K562 (cell line): ENCODE measurements around the gene SLAMF6. TPM values are rescaled to one million over a fixed set of nuclear protein-coding genes. Genes with fewer than 3 reads are reported as not detected.

Experiments
- CCNT2 ChIP-seq: IDR thresholded peaks from 2 replicates; pipeline ENCODE4 v1.6.1; 2011; ENCODE audit warnings: borderline replicate concordance, low read depth, mild to moderate bottlenecking, moderate library complexity, mixed read lengths, low read length; ENCODE audit not compliant: insufficient read length; ENCODE audit errors: extremely low read depth
- CEBPB ChIP-seq: fragments of 450-650 bp; IDR thresholded peaks from 2 replicates; pipeline ENCODE4 v1.6.1; 2016; ENCODE audit warnings: missing genetic modification characterization, missing compliant biosample characterization
- ELF2 ChIP-seq: fragments of 250-450 bp; sonication (Bioruptor Pico); IDR thresholded peaks from 2 replicates; pipeline ENCODE4 v1.5.0; 2021; ENCODE audit warnings: mild to moderate bottlenecking
- FOXA1 ChIP-seq: fragments of 450-650 bp; IDR thresholded peaks from 2 replicates; pipeline ENCODE4 v1.6.1; 2016; ENCODE audit warnings: mild to moderate bottlenecking, borderline replicate concordance
- L3MBTL2 ChIP-seq: fragments of 450-650 bp; IDR thresholded peaks from 2 replicates; pipeline ENCODE4 v1.6.1; 2016; ENCODE audit warnings: mild to moderate bottlenecking, moderate library complexity
- TEAD1 ChIP-seq, 2 experiments: fragments of 450-650 bp in 1 of 2; sonication (generic) in 1 of 2; formaldehyde crosslinking; IDR thresholded peaks; 2 replicates each; pipeline versions ENCODE4 v1.4.0 to v1.8.0; 2020 to 2022; ENCODE audit warnings: mild to moderate bottlenecking in 2 of 2, missing genetic modification reagents in 1 of 2
- TRIM28 ChIP-seq: fragments of 450-650 bp; IDR thresholded peaks from 2 replicates; pipeline ENCODE4 v1.6.1; 2017
- ZNF780A ChIP-seq: fragments of 250-450 bp; sonication (Bioruptor Pico); IDR thresholded peaks from 2 replicates; pipeline ENCODE4 v1.5.0; 2021; ENCODE audit warnings: mild to moderate bottlenecking
- polyA plus RNA-seq, 8 experiments: library from polyadenylated mRNA; depleted of rRNA in 4 of 8; stranded (reverse) in 5 of 8; unstranded in 3 of 8; fragments of >200 nt; fragmentation: Nextera tagmentation in 2 of 8; fragmentation: Illumina TruSeq in 1 of 8; extraction: Ambion mirVana in 2 of 8; extraction: Trizol in 1 of 8; gene quantifications; 2 replicates each; pipeline versions ENCODE4 v1.2.1 to v1.2.3, GENCODE V29; 2011 to 2014; ENCODE audit warnings: inconsistent platforms in 1 of 8, missing spikeins in 1 of 8
- total RNA-seq, 7 experiments: library from RNA; depleted of rRNA in 6 of 7; stranded (reverse); fragments of >200 nt in 6 of 7; fragmentation: Illumina TruSeq in 2 of 7; extraction: Trizol in 2 of 7; gene quantifications; 2 replicates each; pipeline versions ENCODE4 v1.2.1 to v1.2.3, GENCODE V29; 2011 to 2021; ENCODE audit warnings: low replicate concordance in 1 of 7
- TF ChIP-seq, protein P1 (sequence below): fragments of 450-650 bp; IDR thresholded peaks from 2 replicates; pipeline ENCODE4 v1.6.1; 2016; ENCODE audit warnings: mild to moderate bottlenecking, moderate library complexity
- TF ChIP-seq, protein P2 (sequence below): fragments of 450-650 bp; formaldehyde crosslinking; IDR thresholded peaks from 2 replicates; pipeline ENCODE4 v1.4.0; 2022; ENCODE audit warnings: mild to moderate bottlenecking, moderate library complexity
- TF ChIP-seq, protein P3 (sequence below), 2 experiments: fragments of 150-350 bp in 1 of 2; IDR thresholded peaks; 2 replicates each; pipeline ENCODE4 v1.6.1; 2012 to 2016; ENCODE audit warnings: low read depth in 2 of 2, low read length in 2 of 2, mild to moderate bottlenecking in 1 of 2, moderate library complexity in 1 of 2

Gene SLAMF6
- total and polyA plus RNA-seq, 9 of the 15 experiments (the other 6 are each of a cell fraction or from before 2014, with no cell fraction given) = 0.56 to 4.8 (median 1.1) TPM

DNA sequence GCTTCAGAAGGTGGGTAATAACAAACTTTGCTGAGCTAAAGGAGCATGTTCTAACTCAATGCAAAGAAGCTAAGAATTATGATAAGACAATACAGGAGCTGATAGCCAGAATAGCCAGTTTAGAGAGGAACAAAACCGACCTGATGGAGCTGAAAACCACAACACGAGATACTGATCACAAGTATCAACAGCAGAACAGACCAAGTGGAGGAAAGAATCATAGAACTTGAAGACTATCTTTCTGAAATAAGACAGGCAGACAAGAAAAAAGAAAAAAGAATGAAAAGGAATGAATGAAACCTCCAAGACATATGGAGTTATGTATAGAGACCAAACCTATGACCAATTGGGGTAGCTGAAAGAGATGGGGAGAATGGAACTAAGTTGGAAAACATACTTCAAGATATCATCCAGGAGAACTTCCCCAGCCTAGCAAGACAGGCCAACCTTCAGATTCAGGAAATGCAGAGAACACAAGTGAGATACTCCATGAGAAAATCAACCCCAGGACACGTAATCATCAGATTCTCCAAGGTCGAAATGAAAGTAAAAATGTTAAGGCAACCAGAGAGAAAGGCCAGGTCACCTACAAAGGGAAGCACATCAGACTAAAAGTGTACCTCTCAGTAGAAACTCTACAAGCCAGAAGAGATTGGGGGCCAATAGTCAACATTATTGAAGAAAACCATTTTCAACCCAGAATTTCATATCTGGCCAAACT lies 35.8 kb upstream of the SLAMF6 start (continued):
- TF ChIP-seq, protein P1, sequence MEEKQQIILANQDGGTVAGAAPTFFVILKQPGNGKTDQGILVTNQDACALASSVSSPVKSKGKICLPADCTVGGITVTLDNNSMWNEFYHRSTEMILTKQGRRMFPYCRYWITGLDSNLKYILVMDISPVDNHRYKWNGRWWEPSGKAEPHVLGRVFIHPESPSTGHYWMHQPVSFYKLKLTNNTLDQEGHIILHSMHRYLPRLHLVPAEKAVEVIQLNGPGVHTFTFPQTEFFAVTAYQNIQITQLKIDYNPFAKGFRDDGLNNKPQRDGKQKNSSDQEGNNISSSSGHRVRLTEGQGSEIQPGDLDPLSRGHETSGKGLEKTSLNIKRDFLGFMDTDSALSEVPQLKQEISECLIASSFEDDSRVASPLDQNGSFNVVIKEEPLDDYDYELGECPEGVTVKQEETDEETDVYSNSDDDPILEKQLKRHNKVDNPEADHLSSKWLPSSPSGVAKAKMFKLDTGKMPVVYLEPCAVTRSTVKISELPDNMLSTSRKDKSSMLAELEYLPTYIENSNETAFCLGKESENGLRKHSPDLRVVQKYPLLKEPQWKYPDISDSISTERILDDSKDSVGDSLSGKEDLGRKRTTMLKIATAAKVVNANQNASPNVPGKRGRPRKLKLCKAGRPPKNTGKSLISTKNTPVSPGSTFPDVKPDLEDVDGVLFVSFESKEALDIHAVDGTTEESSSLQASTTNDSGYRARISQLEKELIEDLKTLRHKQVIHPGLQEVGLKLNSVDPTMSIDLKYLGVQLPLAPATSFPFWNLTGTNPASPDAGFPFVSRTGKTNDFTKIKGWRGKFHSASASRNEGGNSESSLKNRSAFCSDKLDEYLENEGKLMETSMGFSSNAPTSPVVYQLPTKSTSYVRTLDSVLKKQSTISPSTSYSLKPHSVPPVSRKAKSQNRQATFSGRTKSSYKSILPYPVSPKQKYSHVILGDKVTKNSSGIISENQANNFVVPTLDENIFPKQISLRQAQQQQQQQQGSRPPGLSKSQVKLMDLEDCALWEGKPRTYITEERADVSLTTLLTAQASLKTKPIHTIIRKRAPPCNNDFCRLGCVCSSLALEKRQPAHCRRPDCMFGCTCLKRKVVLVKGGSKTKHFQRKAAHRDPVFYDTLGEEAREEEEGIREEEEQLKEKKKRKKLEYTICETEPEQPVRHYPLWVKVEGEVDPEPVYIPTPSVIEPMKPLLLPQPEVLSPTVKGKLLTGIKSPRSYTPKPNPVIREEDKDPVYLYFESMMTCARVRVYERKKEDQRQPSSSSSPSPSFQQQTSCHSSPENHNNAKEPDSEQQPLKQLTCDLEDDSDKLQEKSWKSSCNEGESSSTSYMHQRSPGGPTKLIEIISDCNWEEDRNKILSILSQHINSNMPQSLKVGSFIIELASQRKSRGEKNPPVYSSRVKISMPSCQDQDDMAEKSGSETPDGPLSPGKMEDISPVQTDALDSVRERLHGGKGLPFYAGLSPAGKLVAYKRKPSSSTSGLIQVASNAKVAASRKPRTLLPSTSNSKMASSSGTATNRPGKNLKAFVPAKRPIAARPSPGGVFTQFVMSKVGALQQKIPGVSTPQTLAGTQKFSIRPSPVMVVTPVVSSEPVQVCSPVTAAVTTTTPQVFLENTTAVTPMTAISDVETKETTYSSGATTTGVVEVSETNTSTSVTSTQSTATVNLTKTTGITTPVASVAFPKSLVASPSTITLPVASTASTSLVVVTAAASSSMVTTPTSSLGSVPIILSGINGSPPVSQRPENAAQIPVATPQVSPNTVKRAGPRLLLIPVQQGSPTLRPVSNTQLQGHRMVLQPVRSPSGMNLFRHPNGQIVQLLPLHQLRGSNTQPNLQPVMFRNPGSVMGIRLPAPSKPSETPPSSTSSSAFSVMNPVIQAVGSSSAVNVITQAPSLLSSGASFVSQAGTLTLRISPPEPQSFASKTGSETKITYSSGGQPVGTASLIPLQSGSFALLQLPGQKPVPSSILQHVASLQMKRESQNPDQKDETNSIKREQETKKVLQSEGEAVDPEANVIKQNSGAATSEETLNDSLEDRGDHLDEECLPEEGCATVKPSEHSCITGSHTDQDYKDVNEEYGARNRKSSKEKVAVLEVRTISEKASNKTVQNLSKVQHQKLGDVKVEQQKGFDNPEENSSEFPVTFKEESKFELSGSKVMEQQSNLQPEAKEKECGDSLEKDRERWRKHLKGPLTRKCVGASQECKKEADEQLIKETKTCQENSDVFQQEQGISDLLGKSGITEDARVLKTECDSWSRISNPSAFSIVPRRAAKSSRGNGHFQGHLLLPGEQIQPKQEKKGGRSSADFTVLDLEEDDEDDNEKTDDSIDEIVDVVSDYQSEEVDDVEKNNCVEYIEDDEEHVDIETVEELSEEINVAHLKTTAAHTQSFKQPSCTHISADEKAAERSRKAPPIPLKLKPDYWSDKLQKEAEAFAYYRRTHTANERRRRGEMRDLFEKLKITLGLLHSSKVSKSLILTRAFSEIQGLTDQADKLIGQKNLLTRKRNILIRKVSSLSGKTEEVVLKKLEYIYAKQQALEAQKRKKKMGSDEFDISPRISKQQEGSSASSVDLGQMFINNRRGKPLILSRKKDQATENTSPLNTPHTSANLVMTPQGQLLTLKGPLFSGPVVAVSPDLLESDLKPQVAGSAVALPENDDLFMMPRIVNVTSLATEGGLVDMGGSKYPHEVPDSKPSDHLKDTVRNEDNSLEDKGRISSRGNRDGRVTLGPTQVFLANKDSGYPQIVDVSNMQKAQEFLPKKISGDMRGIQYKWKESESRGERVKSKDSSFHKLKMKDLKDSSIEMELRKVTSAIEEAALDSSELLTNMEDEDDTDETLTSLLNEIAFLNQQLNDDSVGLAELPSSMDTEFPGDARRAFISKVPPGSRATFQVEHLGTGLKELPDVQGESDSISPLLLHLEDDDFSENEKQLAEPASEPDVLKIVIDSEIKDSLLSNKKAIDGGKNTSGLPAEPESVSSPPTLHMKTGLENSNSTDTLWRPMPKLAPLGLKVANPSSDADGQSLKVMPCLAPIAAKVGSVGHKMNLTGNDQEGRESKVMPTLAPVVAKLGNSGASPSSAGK = peak; percentile 36; the same call in 1 of the 2 replicates
- TF ChIP-seq FOXA1 = no peak
- TF ChIP-seq TRIM28 = no peak
- TF ChIP-seq ZNF780A (CRISPR knock-in tag) = no peak
- 0 out of 4 replicates have a peak, but pooled peaks of 1 of the 2 experiments have one; percentile 3 for TF ChIP-seq TEAD1 (CRISPR knock-in tag; IDR thresholded peaks at IDR 0.05)
- TF ChIP-seq, protein P2, sequence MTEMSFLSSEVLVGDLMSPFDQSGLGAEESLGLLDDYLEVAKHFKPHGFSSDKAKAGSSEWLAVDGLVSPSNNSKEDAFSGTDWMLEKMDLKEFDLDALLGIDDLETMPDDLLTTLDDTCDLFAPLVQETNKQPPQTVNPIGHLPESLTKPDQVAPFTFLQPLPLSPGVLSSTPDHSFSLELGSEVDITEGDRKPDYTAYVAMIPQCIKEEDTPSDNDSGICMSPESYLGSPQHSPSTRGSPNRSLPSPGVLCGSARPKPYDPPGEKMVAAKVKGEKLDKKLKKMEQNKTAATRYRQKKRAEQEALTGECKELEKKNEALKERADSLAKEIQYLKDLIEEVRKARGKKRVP (CRISPR knock-in tag) = peak; percentile 60
- TF ChIP-seq CEBPB (tag) = no peak
- TF ChIP-seq ELF2 (CRISPR knock-in tag) = 0 out of 2 replicates have a peak, but pooled peaks have one; percentile 36
- TF ChIP-seq CCNT2 = no peak
- TF ChIP-seq, protein P3, sequence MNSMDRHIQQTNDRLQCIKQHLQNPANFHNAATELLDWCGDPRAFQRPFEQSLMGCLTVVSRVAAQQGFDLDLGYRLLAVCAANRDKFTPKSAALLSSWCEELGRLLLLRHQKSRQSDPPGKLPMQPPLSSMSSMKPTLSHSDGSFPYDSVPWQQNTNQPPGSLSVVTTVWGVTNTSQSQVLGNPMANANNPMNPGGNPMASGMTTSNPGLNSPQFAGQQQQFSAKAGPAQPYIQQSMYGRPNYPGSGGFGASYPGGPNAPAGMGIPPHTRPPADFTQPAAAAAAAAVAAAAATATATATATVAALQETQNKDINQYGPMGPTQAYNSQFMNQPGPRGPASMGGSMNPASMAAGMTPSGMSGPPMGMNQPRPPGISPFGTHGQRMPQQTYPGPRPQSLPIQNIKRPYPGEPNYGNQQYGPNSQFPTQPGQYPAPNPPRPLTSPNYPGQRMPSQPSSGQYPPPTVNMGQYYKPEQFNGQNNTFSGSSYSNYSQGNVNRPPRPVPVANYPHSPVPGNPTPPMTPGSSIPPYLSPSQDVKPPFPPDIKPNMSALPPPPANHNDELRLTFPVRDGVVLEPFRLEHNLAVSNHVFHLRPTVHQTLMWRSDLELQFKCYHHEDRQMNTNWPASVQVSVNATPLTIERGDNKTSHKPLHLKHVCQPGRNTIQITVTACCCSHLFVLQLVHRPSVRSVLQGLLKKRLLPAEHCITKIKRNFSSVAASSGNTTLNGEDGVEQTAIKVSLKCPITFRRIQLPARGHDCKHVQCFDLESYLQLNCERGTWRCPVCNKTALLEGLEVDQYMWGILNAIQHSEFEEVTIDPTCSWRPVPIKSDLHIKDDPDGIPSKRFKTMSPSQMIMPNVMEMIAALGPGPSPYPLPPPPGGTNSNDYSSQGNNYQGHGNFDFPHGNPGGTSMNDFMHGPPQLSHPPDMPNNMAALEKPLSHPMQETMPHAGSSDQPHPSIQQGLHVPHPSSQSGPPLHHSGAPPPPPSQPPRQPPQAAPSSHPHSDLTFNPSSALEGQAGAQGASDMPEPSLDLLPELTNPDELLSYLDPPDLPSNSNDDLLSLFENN (IDR thresholded peaks at IDR 0.05; ENCODE audit: low read depth in 2 of 2, low read length in 2 of 2) = no peak
- 0 out of 2 replicates have a peak, but pooled peaks have one; percentile 10 for TF ChIP-seq L3MBTL2
